ENCODE data around the gene NR5A2.

DNA sequence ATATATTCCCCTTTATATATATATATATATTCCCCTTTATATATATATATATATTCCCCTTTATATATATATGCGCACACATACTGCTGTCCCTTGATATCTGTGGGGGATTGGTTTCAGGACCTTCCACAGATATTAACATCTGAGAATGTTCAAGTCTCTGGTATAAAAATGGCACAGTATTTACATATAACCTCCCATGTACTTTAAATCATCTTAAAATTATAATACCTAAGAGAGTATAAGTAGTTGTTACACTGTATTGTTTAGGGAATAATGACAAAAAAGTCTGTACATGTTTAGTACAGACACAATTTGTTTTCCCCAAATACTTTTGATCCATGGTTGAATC lies 45.8 kb downstream of the NR5A2 start:
- TF ChIP-seq, protein P1, sequence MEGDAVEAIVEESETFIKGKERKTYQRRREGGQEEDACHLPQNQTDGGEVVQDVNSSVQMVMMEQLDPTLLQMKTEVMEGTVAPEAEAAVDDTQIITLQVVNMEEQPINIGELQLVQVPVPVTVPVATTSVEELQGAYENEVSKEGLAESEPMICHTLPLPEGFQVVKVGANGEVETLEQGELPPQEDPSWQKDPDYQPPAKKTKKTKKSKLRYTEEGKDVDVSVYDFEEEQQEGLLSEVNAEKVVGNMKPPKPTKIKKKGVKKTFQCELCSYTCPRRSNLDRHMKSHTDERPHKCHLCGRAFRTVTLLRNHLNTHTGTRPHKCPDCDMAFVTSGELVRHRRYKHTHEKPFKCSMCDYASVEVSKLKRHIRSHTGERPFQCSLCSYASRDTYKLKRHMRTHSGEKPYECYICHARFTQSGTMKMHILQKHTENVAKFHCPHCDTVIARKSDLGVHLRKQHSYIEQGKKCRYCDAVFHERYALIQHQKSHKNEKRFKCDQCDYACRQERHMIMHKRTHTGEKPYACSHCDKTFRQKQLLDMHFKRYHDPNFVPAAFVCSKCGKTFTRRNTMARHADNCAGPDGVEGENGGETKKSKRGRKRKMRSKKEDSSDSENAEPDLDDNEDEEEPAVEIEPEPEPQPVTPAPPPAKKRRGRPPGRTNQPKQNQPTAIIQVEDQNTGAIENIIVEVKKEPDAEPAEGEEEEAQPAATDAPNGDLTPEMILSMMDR (IDR thresholded peaks at IDR 0.05) = no peak
- TF ChIP-seq POLR2A (IDR thresholded peaks at IDR 0.05) = no peak
